Ishikawa (cell line): ENCODE measurements around the gene SLC30A3.

ENCODE experiments used
- CEBPB ChIP-seq: IDR thresholded peaks from 2 replicates; pipeline ENCODE4 v1.6.1; 2012
- CREB1 ChIP-seq: IDR thresholded peaks from 2 replicates; pipeline ENCODE4 v1.6.1; 2012; ENCODE audit warnings: low read depth
- EGR1 ChIP-seq: IDR thresholded peaks from 2 replicates; pipeline ENCODE4 v1.6.1; 2012
- EP300 ChIP-seq: IDR thresholded peaks from 2 replicates; pipeline ENCODE4 v1.6.1; 2012; ENCODE audit warnings: borderline replicate concordance
- FOXM1 ChIP-seq: IDR thresholded peaks from 2 replicates; pipeline ENCODE4 v1.6.1; 2012; ENCODE audit warnings: low read depth, borderline replicate concordance
- NFIC ChIP-seq: IDR thresholded peaks from 2 replicates; pipeline ENCODE4 v1.6.1; 2012
- RAD21 ChIP-seq: IDR thresholded peaks from 2 replicates; pipeline ENCODE4 v1.6.1; 2012; ENCODE audit warnings: low read depth
- REST ChIP-seq: IDR thresholded peaks from 2 replicates; pipeline ENCODE4 v1.6.1; 2012; ENCODE audit warnings: low read depth, mild to moderate bottlenecking
- TAF1 ChIP-seq: IDR thresholded peaks from 2 replicates; pipeline ENCODE4 v1.6.1; 2012; ENCODE audit warnings: low read depth, mild to moderate bottlenecking
- TCF12 ChIP-seq: IDR thresholded peaks from 2 replicates; pipeline ENCODE4 v1.6.1; 2012; ENCODE audit warnings: low read depth
- TEAD4 ChIP-seq: IDR thresholded peaks from 2 replicates; pipeline ENCODE4 v1.6.1; 2012
- YY1 ChIP-seq: IDR thresholded peaks from 2 replicates; pipeline ENCODE4 v1.6.1; 2012; ENCODE audit warnings: low read depth
- ZBTB7A ChIP-seq: IDR thresholded peaks from 2 replicates; pipeline ENCODE4 v1.6.1; 2012; ENCODE audit warnings: low read depth
- TF ChIP-seq, protein P1 (sequence below): IDR thresholded peaks from 2 replicates; pipeline ENCODE4 v1.6.1; 2012
- TF ChIP-seq, protein P2 (sequence below): IDR thresholded peaks from 2 replicates; pipeline ENCODE4 v1.6.1; 2012

Gene SLC30A3

DNA sequence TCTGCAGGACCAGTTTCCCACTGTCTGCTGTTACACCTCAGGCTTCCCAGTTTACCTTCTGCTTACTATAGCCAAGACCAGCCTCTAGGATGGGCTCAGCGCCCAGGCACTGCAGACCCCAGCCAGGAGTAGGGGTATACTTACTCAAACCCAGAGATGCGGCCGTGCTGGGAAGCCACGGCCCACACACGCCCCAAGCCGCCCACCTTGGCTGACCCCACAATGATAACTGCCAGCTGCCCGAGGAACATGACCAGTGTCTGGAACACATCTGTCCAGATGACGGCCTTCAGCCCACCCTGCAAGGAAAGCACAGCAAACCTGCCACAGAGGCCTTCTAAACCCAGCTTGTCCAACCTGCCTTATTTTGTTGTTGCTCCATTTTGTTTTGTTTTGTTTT is 57.6 kb downstream of the SLC30A3 start:
- TF ChIP-seq EGR1: no peak
- TF ChIP-seq RAD21: no peak
- no peak for TF ChIP-seq FOXM1
- TF ChIP-seq CREB1: no peak

- TF ChIP-seq TCF12: no peak
- TF ChIP-seq FOXM1: no peak
- no peak for TF ChIP-seq NFIC
- TF ChIP-seq, protein P1, sequence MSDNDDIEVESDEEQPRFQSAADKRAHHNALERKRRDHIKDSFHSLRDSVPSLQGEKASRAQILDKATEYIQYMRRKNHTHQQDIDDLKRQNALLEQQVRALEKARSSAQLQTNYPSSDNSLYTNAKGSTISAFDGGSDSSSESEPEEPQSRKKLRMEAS: no peak
- no peak for TF ChIP-seq ZBTB7A
- TF ChIP-seq, protein P2, sequence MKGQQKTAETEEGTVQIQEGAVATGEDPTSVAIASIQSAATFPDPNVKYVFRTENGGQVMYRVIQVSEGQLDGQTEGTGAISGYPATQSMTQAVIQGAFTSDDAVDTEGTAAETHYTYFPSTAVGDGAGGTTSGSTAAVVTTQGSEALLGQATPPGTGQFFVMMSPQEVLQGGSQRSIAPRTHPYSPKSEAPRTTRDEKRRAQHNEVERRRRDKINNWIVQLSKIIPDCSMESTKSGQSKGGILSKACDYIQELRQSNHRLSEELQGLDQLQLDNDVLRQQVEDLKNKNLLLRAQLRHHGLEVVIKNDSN: no peak
- no peak for TF ChIP-seq EP300
- TF ChIP-seq RAD21: no peak
- no peak for TF ChIP-seq YY1
- TF ChIP-seq TEAD4: no peak
- no peak for TF ChIP-seq REST
- TF ChIP-seq CEBPB: no peak
- TF ChIP-seq EGR1: no peak
- no peak for TF ChIP-seq TAF1
- TF ChIP-seq CREB1: no peak
Measured at GRCh38 chr2:27204566-27204965, 58.3 kb downstream of the SLC30A3 start.

- TF ChIP-seq TAF1: no peak
- TF ChIP-seq EGR1: no peak
- TF ChIP-seq EP300: no peak
- no peak for TF ChIP-seq CREB1
- TF ChIP-seq RAD21: no peak
- TF ChIP-seq YY1: no peak
- TF ChIP-seq CEBPB: no peak
- TF ChIP-seq, protein P1: no peak
- TF ChIP-seq TEAD4: no peak
- no peak for TF ChIP-seq REST
- TF ChIP-seq NFIC: no peak
- TF ChIP-seq, protein P2: no peak
- TF ChIP-seq TCF12: no peak
- no peak for TF ChIP-seq FOXM1
- no peak for TF ChIP-seq ZBTB7A
Measured at GRCh38 chr2:27203741-27204140, 59.1 kb downstream of the SLC30A3 start.
